T-helper 2 cell treated with Interferon-gamma antibody and Interleukin-4, amounts not matched to agents 100 ng/mL and 5 ng/mL, for 36 hours (primary cell): ENCODE results near the gene VWF. TPM values are rescaled to one million over a fixed set of nuclear protein-coding genes. Genes with fewer than 3 reads are reported as not detected.

Source experiments
- intact Hi-C: fragments of 100-400 bp; cut with micrococcal nuclease; formaldehyde crosslinking; loops from one replicate; pipeline ENCODE4 v1.15.1; 2023
- total RNA-seq: library from RNA; stranded (reverse); gene quantifications from 2 replicates; pipeline ENCODE4 v1.2.3, GENCODE V29; 2022

VWF gene
- total RNA-seq, 1 donor from 2014 or later: 0.02 TPM

DNA sequence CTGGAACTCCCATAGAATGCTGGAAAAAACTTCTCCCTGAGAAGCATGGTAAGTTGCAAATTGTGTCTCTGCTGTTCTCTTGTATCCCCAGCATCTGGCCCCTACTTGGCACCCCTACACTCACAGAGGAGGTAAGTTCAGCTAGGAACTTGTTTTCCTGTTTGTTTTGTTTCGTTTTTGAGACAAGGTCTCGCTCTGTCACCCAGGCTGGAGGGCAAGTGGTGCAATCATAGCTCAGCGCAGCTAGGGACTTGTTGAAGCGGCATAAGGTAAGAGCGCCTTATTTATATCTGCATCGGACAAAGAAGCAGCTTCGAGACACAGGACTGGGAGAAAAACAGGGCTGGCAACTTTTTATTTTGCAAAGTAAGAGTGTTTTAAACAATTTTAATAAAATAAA is 161.0 kb downstream of the VWF start:
- intact Hi-C loops: no loop called here

DNA sequence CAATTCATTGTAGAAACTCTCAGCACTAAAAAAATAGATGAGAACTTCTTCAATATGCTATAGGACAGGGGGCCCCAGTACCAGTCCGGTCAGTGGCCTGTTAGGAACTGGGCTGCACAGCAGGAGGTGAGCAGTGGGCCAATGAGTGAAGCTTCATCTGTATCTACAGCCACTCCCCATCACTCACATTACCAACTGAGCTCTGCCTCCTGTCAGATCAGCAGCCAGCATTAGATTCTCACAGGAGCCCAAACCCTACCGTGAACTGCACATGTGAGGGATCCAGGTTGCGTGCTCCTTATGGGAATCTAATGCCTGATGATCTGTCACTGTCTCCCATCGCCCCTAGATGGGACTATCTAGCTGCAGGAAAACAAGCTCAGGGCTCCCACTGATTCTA is 163.7 kb downstream of the VWF start:
- intact Hi-C loops: no loop called here

DNA sequence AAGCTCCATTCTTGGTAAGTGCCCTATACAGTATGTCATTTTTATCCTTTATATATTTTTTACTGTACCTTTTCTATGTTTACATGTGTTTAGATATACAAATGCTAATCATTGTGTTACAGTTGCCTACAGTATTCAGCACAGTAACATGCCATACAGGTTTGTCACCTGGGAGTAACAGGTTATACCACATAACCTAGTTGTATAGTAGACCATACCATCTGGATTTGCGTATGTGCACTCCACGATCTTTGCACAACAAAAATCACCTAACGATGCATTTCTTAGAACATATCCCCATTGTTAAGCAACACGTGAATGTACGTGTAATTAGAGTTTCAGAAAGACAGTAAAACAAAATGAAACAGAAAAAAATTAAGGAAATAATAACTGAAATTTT is 167.5 kb downstream of the VWF start:
- intact Hi-C loops: no loop called here

DNA sequence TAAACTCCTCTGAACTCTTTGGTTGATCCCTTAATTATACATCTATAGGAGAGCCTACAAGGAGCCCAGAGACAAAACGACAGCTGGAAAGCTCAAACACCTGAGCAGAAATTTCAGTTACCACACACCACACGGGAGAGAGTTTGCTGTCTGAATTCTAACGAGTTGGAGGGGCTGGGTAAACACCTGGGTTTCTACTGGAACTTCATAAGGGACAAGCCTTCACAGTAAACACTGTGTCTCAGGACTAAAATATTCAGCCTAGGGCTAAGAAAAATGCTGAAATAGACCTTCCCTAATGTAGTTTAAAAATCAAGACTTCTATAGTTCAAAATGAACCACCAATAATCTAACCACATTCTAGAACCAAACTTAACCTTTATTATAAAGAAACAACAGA is 169.8 kb downstream of the VWF start:
- intact Hi-C loops: no loop called here

GRCh38 chr12:5953835-5954586 is 170.5 kb downstream of the VWF start:
- intact Hi-C loops: no loop called here

DNA sequence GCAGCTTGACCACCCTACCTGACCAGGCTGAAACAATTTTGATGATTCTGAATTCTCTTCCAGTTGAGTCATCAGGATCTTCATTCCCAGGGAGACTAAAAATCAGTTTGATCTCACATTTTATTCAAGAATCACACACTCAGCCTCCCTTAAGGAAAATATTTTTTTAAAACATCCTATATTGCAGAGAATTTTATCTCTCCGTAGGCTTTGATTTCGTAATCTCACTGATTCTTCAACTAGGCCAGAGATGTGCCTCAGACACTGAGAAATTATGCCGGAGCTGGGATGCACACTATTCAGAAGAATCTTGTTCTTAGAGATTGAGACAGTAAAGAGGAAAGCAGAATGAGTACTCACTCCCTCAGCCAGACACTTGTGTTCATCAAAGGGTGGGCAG is 172.4 kb downstream of the VWF start:
- intact Hi-C loops: no loop called here

- intact Hi-C loops: no loop called here
Observed at GRCh38 chr12:5948696-5949095, 175.8 kb downstream of the VWF start.

DNA sequence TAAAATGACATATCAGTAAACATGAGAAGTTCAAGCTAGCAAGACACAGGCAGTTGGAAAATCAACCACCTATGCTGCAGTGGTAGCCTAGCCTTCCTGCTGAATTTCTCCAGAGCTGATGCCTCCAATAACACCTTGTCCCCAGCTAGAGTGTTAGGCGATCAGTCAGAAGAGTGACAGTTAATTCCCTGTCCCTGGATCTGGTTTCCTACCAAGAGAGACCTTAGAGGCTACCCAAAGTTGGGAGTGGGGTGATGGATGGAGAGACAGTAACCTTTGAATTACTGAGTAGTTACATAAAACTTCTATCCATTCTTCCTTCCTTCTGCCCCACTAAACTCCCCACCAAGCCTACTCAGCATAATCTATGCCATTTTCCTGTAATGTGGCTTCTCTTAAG is 177.5 kb downstream of the VWF start:
- intact Hi-C loops: no loop called here

DNA sequence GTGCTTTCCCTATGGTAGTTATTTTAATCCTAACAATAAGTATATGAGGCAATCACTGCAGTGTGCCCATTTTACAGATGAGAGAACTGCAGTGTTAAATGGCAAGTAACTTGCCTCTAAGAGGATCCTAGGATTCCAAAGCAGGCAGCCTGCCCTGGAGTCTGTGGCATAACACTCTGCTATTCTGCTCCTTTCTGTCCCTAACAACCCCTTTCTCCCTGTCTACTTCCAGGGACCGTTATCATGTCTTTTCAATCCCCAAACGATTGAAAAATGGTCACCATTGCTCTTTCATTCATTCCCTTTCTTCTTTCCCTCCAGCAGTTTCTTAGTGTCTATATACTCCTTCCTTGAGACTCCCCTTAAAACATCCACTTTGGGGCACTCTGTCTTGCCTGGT is 178.1 kb downstream of the VWF start:
- intact Hi-C loops: no loop called here

DNA sequence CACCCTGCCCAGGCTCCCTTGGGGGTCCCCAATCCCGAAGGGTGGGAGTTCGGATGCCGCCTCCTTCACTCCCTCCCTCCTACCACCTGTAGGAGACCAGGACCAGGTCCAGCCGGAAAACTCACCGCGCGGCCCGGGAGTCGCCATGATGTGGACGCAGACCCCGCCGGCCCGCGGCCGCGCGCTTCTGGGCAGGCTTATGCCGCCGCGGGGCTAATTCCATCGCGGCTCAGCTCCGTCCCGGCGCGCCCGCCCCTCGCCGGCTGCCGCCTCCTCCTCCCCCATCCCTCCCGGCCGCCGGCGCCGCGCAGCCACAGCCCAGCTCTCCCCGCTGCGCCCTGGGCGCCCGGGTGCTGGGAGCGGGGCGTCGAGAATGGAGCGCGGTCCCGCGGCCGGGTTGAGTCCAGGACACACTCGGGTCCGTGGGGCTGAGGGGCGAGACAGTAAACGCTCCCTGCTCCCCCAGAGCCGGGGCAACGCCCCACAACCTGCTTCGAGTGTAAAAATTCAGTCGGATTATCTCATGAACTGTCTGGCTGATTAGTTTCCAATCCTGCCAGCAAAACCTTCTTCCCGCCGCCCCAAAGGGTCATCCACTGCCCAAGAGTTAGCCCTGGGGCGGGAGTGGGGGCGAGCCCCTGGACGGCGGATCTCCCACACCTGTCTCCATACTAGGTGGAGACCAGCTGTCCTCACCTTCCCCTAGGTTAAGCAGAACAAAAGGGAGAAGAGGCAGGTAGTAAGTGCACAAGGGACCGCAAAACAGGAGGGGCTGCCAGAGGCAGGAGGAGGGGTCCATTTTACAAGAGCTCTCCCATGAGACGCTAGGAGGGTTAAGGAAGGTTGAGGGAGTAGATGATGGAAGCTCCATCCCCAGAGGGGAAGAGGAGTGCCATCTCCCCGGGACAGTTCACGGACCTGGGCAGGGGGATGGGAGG is 179.1 kb downstream of the VWF start, which contains the start of gene ANO2:
TSS of gene ANO2 (minus strand) at position 189 of the 938 bp plus-strand sequence. CDS start at position 147, 42 bp downstream.
- intact Hi-C loops: no loop called here

GRCh38 chr12:5944688-5945070 is 179.8 kb downstream of the VWF start:
- intact Hi-C loops: no loop called here

DNA sequence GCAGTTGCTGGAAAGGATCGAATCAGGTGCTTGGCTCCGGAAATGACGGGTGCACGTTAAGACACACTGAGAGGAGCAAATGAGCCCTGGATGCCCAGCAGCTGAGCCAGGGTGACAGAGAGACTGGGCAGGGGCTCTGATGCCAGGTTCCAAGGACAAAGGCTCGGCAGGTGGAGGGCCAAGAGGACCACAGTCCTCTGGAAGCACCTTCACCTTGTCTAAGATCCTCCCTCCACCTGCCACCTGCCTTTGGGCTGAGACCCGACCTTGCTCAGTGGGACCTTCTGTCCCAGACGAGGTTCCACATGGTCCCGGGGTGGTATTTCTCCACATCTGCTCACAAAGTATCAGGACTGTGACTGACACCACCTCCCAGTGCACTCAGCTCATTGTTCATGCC is 180.4 kb downstream of the VWF start:
- intact Hi-C loops: no loop called here

GRCh38 chr12:5941907-5942306 is 182.6 kb downstream of the VWF start:
- intact Hi-C loops: no loop called here

DNA sequence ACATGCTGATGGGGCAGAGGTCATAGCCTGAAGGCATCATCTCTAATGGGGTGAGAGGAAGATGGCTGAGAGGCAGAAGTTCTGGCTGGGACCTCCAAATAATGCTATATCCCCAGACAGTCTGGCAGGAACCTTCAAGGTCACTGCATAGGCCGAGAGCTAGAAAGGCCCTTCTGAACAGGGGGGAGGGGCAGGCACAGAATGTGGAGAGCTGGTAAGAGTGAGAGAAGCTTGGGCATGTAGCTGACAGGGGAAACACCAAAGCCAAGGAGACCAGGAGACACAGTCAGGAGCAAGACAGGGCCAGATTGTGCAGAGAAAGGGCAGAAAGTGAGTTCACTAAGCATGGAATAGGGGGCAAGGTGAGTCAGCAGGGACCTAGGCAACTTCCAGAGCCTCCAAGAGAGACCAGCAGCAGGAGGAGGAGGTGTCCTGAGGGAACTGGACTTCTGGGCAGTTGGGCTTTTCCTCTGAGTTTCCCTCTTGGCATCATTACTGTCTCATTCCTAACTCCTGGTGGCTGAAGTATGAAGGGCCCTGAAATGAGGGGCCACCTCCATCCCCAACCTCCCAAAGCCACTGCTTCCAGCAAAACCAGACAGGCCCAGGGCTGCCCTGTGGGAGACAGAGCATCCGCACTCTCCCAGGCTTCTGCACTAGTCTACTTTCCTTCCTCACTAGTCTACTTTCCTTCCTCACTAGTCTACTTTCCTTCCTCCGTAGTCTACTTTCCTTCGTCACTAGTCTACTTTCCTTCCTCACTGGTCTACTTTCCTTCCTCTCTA is 196.5 kb downstream of the VWF start:
- intact Hi-C loops: no loop called here

- intact Hi-C loops: no loop called here
Observed at GRCh38 chr12:5925646-5926045, 198.8 kb downstream of the VWF start.

GRCh38 chr12:5924342-5924741 is 200.1 kb downstream of the VWF start:
- intact Hi-C loops: no loop called here

DNA sequence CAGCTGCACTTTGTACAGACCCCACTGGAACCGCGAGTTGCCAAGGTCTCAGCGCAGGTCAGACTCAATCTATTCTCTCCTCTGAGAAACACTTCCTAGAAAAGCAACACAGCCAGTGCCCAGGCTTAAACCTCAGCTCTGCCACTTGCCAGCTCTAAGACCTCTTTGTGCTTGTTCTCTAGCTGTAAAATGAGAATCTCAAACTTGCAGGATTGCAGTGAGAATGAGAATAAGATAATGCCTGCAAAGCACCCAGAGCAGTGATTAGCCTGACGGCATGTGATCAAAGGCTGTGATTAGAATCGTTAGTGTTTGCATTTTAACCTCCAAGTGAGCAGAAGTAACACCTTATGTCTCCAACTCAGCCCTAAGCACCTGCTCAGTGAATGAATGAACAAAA is 200.7 kb downstream of the VWF start:
- intact Hi-C loops: no loop called here

DNA sequence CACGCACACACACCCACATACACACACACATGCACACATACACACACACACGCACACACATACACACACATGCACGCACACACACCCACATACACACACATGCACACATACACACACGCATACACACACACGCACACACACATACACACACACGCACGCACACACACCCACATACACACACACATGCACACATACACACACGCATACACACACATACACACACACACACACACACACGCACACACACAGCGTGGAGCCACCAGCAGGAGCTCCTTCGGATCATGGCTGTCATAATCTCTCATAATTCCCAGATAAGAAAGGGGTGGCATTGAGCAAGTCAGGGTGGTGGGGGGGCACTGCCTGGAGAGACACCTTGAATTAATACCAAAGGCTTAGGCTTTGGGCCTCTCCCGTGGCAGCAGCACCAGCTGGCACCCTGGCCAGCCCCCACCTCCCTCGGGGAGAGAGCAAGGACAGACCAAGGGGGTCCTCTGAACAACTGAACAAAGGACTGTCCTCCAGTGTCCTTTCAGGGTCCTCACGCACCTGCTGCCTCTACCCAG is 201.3 kb downstream of the VWF start:
- intact Hi-C loops: no loop called here

GRCh38 chr12:5921966-5922899 is 202.2 kb downstream of the VWF start:
- intact Hi-C loops: no loop called here
